Astrocyte of the spinal cord (primary cell): ENCODE measurements around the gene IMP3.
"Not testable (repeated sequence)": the region's sequence is repeated elsewhere in the genome, so short reads cannot be mapped to it uniquely, and the experiment has no call there.

Source experiments
- DNase-seq: peaks from one replicate; pipeline ENCODE4 v3.0.0; 2011; ENCODE audit warnings: low read depth, low spot score
- H3K4me3 ChIP-seq: 2 replicates; pipeline ENCODE4 v1.5.1; 2011; ENCODE audit warnings: low read depth, mild to moderate bottlenecking, low read length, moderate library complexity
- in situ Hi-C: cut with HindIII; loops from 2 replicates; pipeline ENCODE4 v1.10.0; 2017; ENCODE audit warnings: low sequenced_read_pairs
- TF ChIP-seq, protein P1 (sequence below): IDR thresholded peaks from 2 replicates; pipeline ENCODE4 v1.5.1; 2012; ENCODE audit warnings: low read depth, mild to moderate bottlenecking, low read length, inconsistent platforms

IMP3 gene

DNA sequence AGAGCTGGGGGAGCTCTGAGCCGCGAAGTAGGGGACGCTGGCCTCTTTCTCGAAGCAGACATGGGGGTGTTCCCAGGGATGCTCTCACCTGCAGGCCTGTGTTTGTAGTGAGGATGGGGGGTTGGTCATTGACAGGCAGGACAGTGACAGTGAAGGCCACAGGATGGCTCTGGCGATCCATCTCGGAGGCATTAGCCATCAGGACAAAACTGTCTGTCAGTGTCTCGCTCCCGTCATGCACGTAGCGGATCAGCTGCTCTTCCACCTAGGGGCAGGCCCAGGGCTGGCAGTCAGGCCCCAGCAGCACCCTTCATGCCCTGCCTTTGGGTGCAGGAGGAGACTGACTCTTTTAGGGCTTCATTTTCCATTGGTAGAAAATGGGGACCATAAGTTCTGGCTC lies 44.6 kb upstream of the IMP3 start:
- TF ChIP-seq, protein P1, sequence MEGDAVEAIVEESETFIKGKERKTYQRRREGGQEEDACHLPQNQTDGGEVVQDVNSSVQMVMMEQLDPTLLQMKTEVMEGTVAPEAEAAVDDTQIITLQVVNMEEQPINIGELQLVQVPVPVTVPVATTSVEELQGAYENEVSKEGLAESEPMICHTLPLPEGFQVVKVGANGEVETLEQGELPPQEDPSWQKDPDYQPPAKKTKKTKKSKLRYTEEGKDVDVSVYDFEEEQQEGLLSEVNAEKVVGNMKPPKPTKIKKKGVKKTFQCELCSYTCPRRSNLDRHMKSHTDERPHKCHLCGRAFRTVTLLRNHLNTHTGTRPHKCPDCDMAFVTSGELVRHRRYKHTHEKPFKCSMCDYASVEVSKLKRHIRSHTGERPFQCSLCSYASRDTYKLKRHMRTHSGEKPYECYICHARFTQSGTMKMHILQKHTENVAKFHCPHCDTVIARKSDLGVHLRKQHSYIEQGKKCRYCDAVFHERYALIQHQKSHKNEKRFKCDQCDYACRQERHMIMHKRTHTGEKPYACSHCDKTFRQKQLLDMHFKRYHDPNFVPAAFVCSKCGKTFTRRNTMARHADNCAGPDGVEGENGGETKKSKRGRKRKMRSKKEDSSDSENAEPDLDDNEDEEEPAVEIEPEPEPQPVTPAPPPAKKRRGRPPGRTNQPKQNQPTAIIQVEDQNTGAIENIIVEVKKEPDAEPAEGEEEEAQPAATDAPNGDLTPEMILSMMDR, result no peak
- no peak overlapping the region for H3K4me3 ChIP-seq
- no peak for DNase-seq
- in situ Hi-C loops, result no loop called here

DNA sequence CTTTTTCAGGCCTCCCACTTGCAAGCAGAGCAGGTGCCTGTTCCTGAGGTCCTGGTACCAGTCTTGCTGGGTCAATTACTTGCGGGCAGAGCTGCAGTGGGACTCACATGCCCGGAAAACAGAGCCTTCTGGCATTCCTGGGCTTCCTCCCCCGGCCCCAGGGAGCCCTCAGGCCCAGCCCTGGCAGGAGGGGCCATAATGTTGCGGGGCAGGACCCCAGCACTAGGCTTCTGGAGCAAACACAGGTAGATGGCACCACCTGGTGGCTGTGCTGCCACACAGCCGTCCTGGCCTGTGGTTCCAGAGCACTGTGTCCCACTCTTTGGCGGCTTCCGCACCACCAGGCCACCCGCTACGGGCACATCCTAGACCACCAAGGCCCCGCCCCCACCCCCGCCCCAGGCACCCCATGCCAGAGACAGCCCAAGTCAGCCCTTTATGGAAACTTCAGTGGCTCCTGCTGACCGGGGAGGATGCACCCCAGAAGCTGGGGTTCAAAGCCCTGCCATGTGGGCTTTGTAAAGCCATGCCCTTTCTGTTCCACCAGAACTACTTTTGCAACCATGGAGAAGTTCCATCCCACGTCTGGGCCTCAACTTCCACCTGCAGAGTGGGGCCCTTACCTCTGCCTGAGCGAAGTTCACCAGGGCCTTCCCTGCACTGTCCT lies 43.8 kb upstream of the IMP3 start:
- TF ChIP-seq, protein P1, result peak; percentile 73
- H3K4me3 ChIP-seq, in situ Hi-C loops, DNase-seq: not testable (repeated sequence)

DNA sequence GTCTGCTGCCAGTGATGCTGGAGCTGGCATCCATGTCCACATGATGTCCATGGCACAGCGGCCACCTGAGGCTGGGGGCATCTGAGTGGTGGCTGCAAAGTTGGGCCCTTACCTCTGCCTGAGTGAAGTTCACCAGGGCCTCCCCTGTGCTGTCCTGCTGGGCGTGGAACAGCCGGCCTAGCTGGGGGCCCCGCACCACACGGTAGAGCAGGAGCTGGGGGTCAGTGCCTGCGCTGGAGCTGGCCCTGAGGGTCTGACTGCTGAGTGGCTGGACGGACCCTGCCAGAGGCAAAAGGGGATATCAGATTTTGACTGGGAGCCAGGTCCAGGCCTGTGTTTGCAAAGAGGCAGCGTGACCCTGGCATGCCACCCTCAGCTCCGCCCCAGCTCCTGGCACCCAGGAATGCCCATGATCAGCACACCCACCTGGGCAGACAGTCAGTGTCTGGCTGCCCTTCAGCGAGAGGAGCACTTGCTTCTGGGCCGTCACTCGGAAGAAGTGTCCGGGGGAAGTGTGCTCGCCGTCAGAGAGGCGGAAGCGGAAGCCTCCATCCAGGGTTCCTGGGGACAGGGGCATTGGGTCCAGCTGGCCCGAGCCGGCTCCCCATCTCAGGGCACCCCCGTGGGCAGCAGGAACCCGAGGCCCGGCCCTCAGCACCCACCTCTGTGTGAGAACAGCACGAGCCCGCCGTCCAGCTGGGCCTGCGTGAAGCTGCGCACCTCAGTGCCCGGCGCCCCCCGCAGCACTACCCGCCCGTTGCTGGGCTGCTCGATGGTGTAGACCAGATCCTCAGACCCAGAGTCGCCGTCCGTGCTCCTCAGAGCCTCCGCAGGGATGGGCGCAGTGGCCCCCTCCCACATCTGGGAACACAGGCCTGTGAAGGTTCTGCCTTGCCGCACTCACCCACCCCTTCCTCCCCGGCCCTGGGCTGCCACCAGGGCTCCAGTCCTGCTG lies 42.4 kb upstream of the IMP3 start:
- H3K4me3 ChIP-seq, result no peak overlapping the region
- in situ Hi-C loops, result no loop called here
- no peak for DNase-seq
- TF ChIP-seq, protein P1, result no peak

DNA sequence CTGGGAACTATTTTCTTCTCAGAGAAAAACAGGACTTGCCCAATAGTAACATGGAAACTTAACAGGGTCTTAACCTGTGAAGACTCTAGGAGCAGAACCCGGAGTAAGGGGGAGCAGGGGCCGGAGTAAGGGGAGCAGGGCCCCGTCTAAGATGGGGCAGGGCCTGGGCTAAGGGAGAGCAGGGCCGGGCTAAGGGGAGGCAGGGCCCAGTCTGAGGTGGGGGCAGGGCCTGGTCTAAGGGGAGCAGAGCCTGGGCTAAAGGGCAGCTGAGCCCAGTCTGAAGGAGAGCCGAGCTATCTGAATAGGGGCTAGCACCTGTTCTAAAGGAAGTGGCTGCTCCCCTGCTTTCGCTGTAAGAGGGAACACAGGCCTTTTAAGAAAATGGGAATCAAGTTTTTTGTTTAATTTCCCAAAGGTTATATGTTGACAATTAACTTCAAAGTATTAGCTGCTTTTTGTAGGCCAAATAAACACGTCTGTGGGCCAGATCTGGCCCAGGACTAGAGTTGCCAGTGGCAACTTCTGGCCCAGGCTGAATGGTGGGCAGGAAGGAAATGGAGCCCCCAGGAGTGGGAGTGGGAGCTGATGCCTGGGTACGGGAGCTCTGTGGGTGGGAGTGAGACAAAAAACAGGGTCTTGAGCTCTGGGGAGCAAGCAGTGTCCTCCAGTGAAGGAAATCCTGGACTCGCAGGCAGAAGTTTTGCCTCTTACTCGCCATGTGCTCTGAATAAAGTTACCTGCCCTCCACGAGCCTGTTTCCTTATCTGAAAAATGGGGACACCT lies 40.2 kb upstream of the IMP3 start:
- no peak overlapping the region for H3K4me3 ChIP-seq
- DNase-seq, result no peak
- TF ChIP-seq, protein P1, result no peak
- in situ Hi-C loops, result no loop called here

DNA sequence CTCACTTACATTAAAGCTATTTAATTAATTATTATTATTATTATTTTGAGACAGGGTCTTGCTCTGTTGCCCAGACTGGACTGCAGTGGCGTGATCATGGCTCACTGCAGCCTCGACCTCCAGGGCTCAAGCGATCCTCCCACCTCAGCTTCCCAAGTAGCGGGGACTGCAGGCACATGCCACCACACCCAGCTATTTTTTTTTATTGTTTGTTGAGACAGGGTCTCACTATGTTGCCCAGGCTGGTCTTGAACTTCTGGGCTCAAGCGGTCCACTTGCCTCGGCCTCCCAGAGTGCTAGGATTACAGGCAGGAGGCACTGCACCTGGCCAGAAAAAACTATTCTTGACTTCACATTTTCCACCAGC lies 38.3 kb upstream of the IMP3 start:
- H3K4me3 ChIP-seq, in situ Hi-C loops, DNase-seq: not testable (repeated sequence)

DNA sequence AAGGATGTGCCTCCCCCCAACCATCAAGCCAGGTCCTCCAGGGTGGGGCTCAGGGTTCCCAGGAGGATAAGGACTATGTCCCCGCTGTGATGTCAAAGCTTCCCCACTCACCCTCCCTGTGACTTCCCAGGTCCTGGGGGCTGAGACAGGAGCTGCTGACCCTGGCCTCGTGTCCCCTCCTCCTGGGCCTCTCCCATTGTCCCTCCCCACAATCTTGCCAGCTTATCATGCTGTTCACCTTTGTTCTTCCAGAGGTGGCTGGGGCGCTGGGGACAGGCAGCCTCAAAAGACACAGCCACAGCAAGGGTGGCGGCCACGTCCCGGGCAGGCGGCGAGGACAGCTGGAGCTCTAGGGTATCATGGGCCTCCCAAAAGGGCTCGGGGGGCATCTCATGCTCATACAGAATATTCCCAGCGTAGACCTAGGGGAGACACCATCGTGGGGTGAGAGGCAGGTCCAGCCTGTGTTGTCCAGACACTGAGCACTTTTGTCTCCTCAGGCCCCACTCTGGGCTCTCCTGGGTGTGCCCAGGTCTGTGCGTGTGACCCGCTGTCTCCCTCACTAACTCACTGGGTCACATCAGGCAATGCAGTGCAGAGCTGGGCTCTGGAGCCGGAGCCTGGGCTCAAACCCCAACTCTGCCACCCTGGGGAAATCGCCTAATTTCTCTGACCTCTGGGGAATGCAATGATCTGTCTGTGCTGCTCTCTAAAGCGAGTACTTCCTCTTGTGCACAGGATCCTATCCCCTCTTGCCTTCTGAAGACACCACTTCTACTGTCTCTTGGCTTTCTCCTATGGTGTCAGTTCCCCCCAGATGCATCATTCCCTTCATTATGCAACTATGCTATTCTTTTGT lies 37.7 kb upstream of the IMP3 start:
- DNase-seq, result no peak
- TF ChIP-seq, protein P1, result no peak
- in situ Hi-C loops, result no loop called here
- H3K4me3 ChIP-seq, result no peak overlapping the region
